Measurements from ENCODE around the gene PRICKLE2. TPM values are rescaled to one million over a fixed set of nuclear protein-coding genes. Genes with fewer than 3 reads are reported as not detected.
"Not testable (repeated sequence)": the region's sequence is repeated elsewhere in the genome, so short reads cannot be mapped to it uniquely, and the experiment has no call there.

Gene PRICKLE2
- total RNA-seq, 4 donors from 2014 or later, result 28.8 to 48.1 (median 38.5) TPM

DNA sequence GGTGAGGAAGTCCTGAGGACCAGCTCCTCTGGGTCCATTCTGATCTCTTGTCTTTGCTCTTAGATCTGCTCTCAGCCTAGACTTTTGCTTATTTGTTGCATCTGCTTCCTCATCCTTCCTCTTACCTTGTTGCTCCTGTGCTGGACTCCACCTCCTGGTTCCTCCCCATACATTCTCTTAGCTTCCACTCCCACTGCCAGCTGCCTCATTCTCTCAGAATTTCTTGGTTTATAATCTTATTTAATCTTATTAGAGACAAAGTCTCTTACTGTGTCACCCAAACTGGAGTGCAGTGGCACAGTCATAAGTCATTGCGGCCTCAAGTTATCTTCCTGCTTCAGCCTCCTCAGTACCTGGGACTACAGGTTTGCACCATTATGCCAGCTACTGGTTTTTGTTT, 133.8 kb downstream of the PRICKLE2 start:
- H3K36me3 ChIP-seq, result no peaks in the 10 kb centered on the region
- intact Hi-C loops (cut with DNase I), result no loop called here
- DNase-seq, result no peak
- 100% methylated on average over 1 of the region's 1 CpG for WGBS, 2 donors
- H3K4me3 ChIP-seq (replicated peaks in 1 of 3), result no peak overlapping the region
- H3K9me3 ChIP-seq, result no peaks in the 10 kb centered on the region
- no peak overlapping the region for H3K27ac ChIP-seq
- TF ChIP-seq, protein P1, sequence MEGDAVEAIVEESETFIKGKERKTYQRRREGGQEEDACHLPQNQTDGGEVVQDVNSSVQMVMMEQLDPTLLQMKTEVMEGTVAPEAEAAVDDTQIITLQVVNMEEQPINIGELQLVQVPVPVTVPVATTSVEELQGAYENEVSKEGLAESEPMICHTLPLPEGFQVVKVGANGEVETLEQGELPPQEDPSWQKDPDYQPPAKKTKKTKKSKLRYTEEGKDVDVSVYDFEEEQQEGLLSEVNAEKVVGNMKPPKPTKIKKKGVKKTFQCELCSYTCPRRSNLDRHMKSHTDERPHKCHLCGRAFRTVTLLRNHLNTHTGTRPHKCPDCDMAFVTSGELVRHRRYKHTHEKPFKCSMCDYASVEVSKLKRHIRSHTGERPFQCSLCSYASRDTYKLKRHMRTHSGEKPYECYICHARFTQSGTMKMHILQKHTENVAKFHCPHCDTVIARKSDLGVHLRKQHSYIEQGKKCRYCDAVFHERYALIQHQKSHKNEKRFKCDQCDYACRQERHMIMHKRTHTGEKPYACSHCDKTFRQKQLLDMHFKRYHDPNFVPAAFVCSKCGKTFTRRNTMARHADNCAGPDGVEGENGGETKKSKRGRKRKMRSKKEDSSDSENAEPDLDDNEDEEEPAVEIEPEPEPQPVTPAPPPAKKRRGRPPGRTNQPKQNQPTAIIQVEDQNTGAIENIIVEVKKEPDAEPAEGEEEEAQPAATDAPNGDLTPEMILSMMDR (IDR thresholded peaks at IDR 0.05), result no peak
- no peak for TF ChIP-seq POLR2A (IDR thresholded peaks at IDR 0.05)
- no peaks in the 10 kb centered on the region for H3K27me3 ChIP-seq
- peaks cover 31 to 38% of the 10 kb centered on the region in 2 donors for H3K4me1 ChIP-seq

DNA sequence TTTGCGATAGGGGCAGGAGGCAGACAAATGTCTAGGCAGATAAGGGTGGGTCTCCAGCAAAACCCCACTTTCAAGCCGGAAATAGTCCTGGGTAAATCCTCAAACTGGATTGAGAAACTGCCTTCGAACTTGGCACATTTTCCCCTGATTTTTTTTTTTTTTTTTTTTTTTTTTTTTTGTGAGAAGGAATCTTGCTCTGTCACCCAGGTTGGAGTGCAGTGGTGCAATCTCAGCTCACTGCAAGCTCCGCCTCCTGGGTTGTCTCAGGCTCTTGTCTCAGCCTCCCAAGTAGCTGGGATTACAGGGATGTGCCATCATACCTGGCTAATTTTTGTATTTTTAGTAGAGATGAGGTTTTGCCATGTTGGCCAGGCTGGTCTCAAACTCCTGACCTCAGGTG, 135.9 kb downstream of the PRICKLE2 start:
- peak; percentile 73 to 81 for DNase-seq
- H3K4me3 ChIP-seq (replicated peaks in 1 of 3); H3K36me3 ChIP-seq; H3K9me3 ChIP-seq; intact Hi-C loops (cut with DNase I); H3K27me3 ChIP-seq: not testable (repeated sequence)
- H3K4me1 ChIP-seq, result peaks cover 31 to 35% of the 10 kb centered on the region in 2 donors
- 27 to 34% methylated on average over 4 of the region's 4 CpGs for WGBS, 2 donors
- peak overlapping the region in 2 of 3 donors; percentile 2 to 67 for H3K27ac ChIP-seq

DNA sequence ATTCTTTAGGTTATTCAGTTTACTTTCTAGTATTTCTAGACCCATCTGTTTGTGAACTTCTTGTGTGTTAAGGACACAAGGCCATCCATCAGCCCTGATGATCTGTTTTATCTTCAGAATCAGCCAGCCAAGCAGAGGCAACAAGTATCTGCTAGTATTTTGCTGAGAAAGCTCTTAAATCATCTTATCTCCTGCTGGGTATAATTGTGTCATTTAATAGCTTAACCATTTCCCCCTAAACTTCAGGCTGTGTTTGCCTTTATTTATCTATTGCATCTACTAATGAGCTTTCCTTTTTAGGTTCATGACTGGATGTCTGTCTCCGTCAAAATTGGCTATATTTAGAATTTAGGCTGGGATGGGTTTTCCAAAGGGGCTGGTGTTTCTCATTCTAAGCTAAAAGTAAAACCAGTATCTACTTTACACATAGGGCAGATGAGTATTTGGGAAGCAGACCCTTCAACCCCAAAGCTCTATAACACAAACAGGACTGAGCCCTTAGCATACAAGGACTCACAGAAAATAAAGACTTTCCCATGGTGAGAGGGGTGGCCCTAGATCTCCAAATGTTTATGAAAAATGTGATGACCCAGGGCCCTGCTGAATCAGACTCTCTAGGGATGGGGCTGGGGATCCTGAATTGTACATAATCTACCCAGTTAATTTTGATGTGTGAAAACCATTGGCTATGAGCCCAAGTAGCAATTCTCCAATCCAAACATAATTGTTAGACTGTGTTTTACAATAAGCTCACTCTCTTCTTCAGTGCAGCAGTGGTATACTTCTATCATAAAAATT, 136.7 kb downstream of the PRICKLE2 start:
- 71 to 73% methylated on average over 1 of the region's 1 CpG for WGBS, 2 donors
- peak overlapping the region in 2 of 3 donors; percentile 2 to 67 for H3K27ac ChIP-seq
- DNase-seq, result no peak
- no peaks in the 10 kb centered on the region for H3K36me3 ChIP-seq
- no peak overlapping the region for H3K4me3 ChIP-seq (replicated peaks in 1 of 3)
- TF ChIP-seq POLR2A (IDR thresholded peaks at IDR 0.05), result no peak
- TF ChIP-seq, protein P1 (IDR thresholded peaks at IDR 0.05), result no peak
- intact Hi-C loops (cut with DNase I), result no loop called here
- no peaks in the 10 kb centered on the region for H3K9me3 ChIP-seq
- no peaks in the 10 kb centered on the region for H3K27me3 ChIP-seq
- peaks cover 23 to 28% of the 10 kb centered on the region in 2 donors for H3K4me1 ChIP-seq

DNA sequence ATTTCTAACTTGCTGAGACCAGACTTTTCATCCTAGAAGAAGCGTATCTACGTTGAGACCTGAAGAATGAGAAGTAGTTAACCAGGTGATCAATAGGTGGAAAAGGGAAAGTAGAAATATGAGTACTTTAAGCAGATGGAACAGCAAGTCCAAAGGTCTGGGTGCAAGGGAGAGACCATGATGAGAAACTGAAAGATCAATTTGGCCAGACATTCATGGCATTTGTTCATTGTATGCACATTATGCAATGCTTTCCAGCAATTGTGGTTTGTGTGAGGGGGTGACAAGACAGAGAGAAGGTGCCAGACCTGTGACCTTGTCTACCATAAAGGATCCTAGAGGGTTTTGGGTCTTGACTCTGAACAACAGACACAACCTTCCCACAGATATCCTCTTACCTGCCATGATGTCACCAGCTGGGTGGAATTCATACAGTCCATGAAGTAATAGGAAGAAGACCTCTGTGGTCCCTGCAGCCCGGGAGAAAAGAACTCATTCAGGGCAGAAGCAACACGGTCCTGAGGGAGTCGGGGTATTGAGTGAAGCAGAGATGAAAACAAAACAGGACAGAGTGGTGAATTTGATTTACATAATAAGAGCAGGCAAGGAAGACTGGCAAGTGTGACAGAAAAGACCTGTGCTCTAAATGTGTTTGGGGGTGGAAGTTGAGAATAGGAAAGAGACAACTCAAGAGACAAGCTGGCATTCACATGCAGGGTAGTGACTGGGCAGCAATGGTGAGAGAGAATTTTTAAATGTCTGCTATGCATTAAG, 138.6 kb downstream of the PRICKLE2 start:
- Histone ChIP-seq H3K27me3 (no peaks in the 10 kb centered on the region), H3K27ac (no peak overlapping the region), H3K4me1 (peaks cover 15 to 32% of the 10 kb centered on the region in 2 donors), H3K36me3 (no peaks in the 10 kb centered on the region), H3K9me3 (no peaks in the 10 kb centered on the region), H3K4me3 (replicated peaks in 1 of 3) (no peak overlapping the region)
- TF ChIP-seq, protein P1 (IDR thresholded peaks at IDR 0.05), result no peak
- TF ChIP-seq POLR2A (IDR thresholded peaks at IDR 0.05), result no peak
- no peak for DNase-seq
- 77 to 87% methylated on average over 5 of the region's 5 CpGs for WGBS, 2 donors
- intact Hi-C loops (cut with DNase I), result no loop called here

DNA sequence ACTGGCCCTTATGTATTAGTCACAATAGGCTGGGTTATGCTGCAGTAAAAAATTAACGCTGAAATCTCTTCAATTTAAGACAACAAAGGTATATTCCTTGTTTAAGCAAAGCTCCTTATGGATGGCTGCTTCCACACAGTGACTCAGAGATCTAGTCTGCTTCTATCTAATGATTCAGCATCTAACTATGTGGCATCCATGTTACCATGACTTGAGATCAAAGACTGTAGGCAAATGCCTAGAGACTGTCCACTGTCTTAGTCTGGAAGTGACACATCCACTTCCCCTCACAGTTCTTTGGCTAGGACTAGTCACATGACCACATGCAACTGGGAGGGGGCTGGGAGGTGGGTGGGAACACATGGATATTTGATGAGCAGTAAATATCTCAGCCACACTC, 140.6 kb downstream of the PRICKLE2 start:
- Histone ChIP-seq H3K4me1 (peaks cover 6 to 23% of the 10 kb centered on the region in 2 donors), H3K36me3 (no peaks in the 10 kb centered on the region)
- intact Hi-C loops (cut with DNase I), result no loop called here

More for the DNA sequence above, 140.6 kb downstream of the PRICKLE2 start:
- Histone ChIP-seq H3K27me3 (no peaks in the 10 kb centered on the region), H3K27ac (no peak overlapping the region), H3K4me3 (replicated peaks in 1 of 3) (no peak overlapping the region), H3K9me3 (no peaks in the 10 kb centered on the region)
- 94 to 100% methylated on average over 1 of the region's 1 CpG for WGBS, 2 donors
- TF ChIP-seq, protein P1 (IDR thresholded peaks at IDR 0.05), result no peak
- no peak for TF ChIP-seq POLR2A (IDR thresholded peaks at IDR 0.05)
- DNase-seq, result no peak
